ENCODE measurements around the gene ANKRD45.

- TF ChIP-seq CTCF (IDR thresholded peaks at IDR 0.05) (no peak), POLR2A (IDR thresholded peaks at IDR 0.05) (no peak)
Measured at GRCh38 chr1:173660306-173660705, 9.3 kb downstream of the ANKRD45 start.

Data from esophagus squamous epithelium (tissue), 4 donors.